GM10266 (cell line): Measurements from ENCODE around the gene TMC8.
"Not testable (repeated sequence)": the region's sequence is repeated elsewhere in the genome, so short reads cannot be mapped to it uniquely, and the experiment has no call there.

Source experiments
- DNase-seq: peaks from one replicate; pipeline ENCODE4 v3.0.0; 2012; ENCODE audit errors: extremely low spot score
- CTCF ChIP-seq: IDR thresholded peaks from 2 replicates; pipeline ENCODE4 v1.5.1; 2012; ENCODE audit warnings: mild to moderate bottlenecking, low read depth; ENCODE audit not compliant: control insufficient read depth, insufficient read depth; ENCODE audit errors: missing control alignments

Gene TMC8

GRCh38 chr17:78133971-78134898 lies 3.7 kb downstream of the TMC8 start:
- peak; percentile 82 for TF ChIP-seq CTCF
- DNase-seq = peak; percentile 77

- TF ChIP-seq CTCF = no peak
- DNase-seq = no peak
These were observed 4.4 kb downstream of the TMC8 start for GRCh38 chr17:78134899-78135385.

GRCh38 chr17:78135858-78136500 lies 5.4 kb downstream of the TMC8 start:
- TF ChIP-seq CTCF = no peak
- DNase-seq = no peak

DNA sequence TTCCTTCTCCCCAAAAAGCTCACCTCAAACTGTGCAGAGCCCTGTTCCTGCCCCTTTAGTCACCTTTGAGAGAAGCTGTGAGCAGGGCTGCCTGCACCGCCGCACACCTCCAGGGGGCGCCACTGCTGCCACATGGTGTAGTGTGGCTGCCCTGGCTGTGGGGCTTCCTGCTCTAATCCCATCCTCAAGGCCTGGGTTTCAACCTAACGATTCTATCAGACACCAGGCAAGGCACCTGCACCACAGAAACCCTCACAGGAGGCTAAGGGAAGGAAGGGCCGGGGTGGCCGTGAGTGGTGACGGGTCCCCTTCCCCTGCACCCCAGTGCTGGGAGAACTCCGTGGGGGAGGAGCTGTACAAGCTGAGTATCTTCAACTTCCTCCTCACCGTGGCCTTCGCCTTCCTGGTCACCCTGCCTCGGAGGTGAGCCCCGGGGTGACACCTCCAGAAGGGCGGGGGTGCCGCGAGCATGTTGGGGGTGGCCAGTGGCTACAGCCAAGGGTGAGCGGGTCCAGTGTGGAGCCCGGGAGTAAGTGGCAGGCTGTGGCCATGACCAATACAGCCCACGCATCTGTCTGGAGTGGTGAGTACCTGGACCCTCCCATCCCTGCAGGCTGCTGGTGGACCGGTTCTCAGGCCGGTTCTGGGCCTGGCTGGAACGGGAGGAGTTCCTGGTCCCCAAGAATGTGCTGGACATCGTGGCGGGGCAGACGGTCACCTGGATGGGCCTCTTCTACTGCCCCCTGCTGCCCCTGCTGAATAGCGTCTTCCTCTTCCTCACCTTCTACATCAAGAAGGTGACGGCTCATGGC lies 7.0 kb downstream of the TMC8 start:
- peak; percentile 65 for TF ChIP-seq CTCF
- DNase-seq = no peak

DNA sequence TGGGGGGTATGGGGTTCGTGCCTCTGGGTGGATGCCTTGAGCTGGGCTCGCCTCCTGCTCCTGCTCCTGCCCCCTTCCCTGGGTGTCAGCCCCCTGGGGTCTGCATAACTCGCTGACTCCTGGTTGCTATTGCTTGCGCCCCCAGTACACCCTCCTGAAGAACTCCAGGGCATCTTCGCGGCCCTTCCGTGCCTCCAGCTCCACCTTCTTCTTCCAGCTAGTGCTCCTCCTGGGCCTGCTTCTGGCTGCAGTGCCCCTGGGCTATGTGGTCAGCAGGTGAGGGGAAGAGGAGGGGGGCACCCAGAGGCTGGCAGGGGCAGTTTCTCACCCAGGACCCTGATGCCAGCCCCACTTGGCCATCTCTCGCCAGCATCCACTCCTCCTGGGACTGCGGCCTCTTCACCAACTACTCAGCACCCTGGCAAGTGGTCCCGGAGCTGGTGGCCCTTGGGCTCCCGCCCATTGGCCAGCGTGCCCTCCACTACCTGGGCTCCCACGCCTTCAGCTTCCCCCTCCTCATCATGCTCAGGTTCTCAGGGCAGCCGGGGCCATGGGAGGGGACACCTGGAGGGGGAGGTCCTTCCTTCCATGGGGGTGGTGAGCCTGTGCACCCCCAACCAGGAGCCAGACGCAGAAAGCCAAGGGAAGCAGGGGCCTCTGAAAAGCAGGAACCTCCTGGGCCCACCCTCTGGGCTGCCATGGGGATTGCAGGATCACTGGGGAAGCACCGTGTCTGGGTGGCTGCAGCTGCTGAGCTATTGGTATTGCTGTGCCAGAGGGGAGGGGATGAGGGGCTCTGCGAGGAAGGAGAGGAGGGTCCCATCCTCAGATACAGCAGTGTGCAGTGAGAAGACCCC lies 7.9 kb downstream of the TMC8 start:
- no peak for DNase-seq
- TF ChIP-seq CTCF = no peak

GRCh38 chr17:78139861-78140168 lies 9.2 kb downstream of the TMC8 start:
- DNase-seq = not testable (repeated sequence)
